ENCODE measurements around the gene PCK2.

The PCK2 gene

GRCh38 chr14:24110523-24110922 is 16.4 kb downstream of the PCK2 start:
- Histone ChIP-seq H3K36me3 (ENCODE audit: control insufficient read depth, insufficient read depth, low read length) (no peaks in the 10 kb centered on the region), H3K4me3 (ENCODE audit: low read length) (no peak overlapping the region), H3K27ac (ENCODE audit: low read depth, low read length) (no peak overlapping the region), H3K9ac (ENCODE audit: low read length) (no peak overlapping the region), H3K4me1 (ENCODE audit: control insufficient read depth, insufficient read depth, low read length) (peaks cover 9% of the 10 kb centered on the region), H3K27me3 (ENCODE audit: control insufficient read depth, insufficient read depth, low read length) (no peaks in the 10 kb centered on the region)

GRCh38 chr14:24113379-24113800 is 19.3 kb downstream of the PCK2 start:
- Histone ChIP-seq H3K4me1 (ENCODE audit: control insufficient read depth, insufficient read depth, low read length) (peaks cover 14% of the 10 kb centered on the region), H3K9ac (ENCODE audit: low read length) (peak overlapping the region; percentile 77), H3K27me3 (ENCODE audit: control insufficient read depth, insufficient read depth, low read length) (no peaks in the 10 kb centered on the region), H3K36me3 (ENCODE audit: control insufficient read depth, insufficient read depth, low read length) (peaks cover 6% of the 10 kb centered on the region), H3K4me3 (ENCODE audit: low read length) (peak overlapping the region; percentile 90), H3K27ac (ENCODE audit: low read depth, low read length) (peak overlapping the region; percentile 96)

- peaks cover 14% of the 10 kb centered on the region for H3K4me1 ChIP-seq (ENCODE audit: control insufficient read depth, insufficient read depth, low read length)
- H3K27me3 ChIP-seq (ENCODE audit: control insufficient read depth, insufficient read depth, low read length): no peaks in the 10 kb centered on the region
- peak overlapping the region; percentile 96 for H3K27ac ChIP-seq (ENCODE audit: low read depth, low read length)
- H3K9ac ChIP-seq (ENCODE audit: low read length): peak overlapping the region; percentile 77
- peaks cover 12% of the 10 kb centered on the region for H3K36me3 ChIP-seq (ENCODE audit: control insufficient read depth, insufficient read depth, low read length)
- peak overlapping the region; percentile 90 for H3K4me3 ChIP-seq (ENCODE audit: low read length)
Measured at GRCh38 chr14:24113801-24114531, 19.9 kb downstream of the PCK2 start.

GRCh38 chr14:24114532-24115421 is 20.7 kb downstream of the PCK2 start, which contains the start of the genes DCAF11 and NRL:
TSS of gene DCAF11 (plus strand) at chr14:24114777. CDS start at chr14:24115595, 818 bp downstream.
TSS of gene NRL (minus strand) at chr14:24114949. CDS start at chr14:24082848, 32,101 bp downstream.
- H3K27me3 ChIP-seq (ENCODE audit: control insufficient read depth, insufficient read depth, low read length): no peaks in the 10 kb centered on the region
- peak within 1 kb of the TSS; percentile 77 for H3K9ac ChIP-seq (ENCODE audit: low read length)
- peak within 1 kb of the TSS; percentile 96 for H3K27ac ChIP-seq (ENCODE audit: low read depth, low read length)
- peaks cover 20% of the 10 kb centered on the region for H3K36me3 ChIP-seq (ENCODE audit: control insufficient read depth, insufficient read depth, low read length)
- H3K4me3 ChIP-seq (ENCODE audit: low read length): peak within 1 kb of the TSS; percentile 95
- H3K4me1 ChIP-seq (ENCODE audit: control insufficient read depth, insufficient read depth, low read length): peaks cover 14% of the 10 kb centered on the region

GRCh38 chr14:24115422-24116127 is 21.5 kb downstream of the PCK2 start:
- Histone ChIP-seq H3K27ac (ENCODE audit: low read depth, low read length) (peak overlapping the region; percentile 96), H3K4me3 (ENCODE audit: low read length) (peak overlapping the region; percentile 95), H3K36me3 (ENCODE audit: control insufficient read depth, insufficient read depth, low read length) (peaks cover 22% of the 10 kb centered on the region)

GRCh38 chr14:24116128-24116814 is 22.2 kb downstream of the PCK2 start:
- H3K27ac ChIP-seq (ENCODE audit: low read depth, low read length): no peak overlapping the region
- peaks cover 22% of the 10 kb centered on the region for H3K36me3 ChIP-seq (ENCODE audit: control insufficient read depth, insufficient read depth, low read length)
- peaks cover 14% of the 10 kb centered on the region for H3K4me1 ChIP-seq (ENCODE audit: control insufficient read depth, insufficient read depth, low read length)
- H3K9ac ChIP-seq (ENCODE audit: low read length): no peak overlapping the region
- H3K4me3 ChIP-seq (ENCODE audit: low read length): peak overlapping the region; percentile 95
- no peaks in the 10 kb centered on the region for H3K27me3 ChIP-seq (ENCODE audit: control insufficient read depth, insufficient read depth, low read length)

More at GRCh38 chr14:24115422-24116127, 21.5 kb downstream of the PCK2 start:
- Histone ChIP-seq H3K27me3 (ENCODE audit: control insufficient read depth, insufficient read depth, low read length) (no peaks in the 10 kb centered on the region), H3K9ac (ENCODE audit: low read length) (peak overlapping the region; percentile 75), H3K4me1 (ENCODE audit: control insufficient read depth, insufficient read depth, low read length) (peaks cover 14% of the 10 kb centered on the region)

GRCh38 chr14:24117179-24117578 is 23.1 kb downstream of the PCK2 start:
- H3K27ac ChIP-seq (ENCODE audit: low read depth, low read length): no peak overlapping the region
- H3K27me3 ChIP-seq (ENCODE audit: control insufficient read depth, insufficient read depth, low read length): no peaks in the 10 kb centered on the region
- no peak overlapping the region for H3K9ac ChIP-seq (ENCODE audit: low read length)
- no peak overlapping the region for H3K4me3 ChIP-seq (ENCODE audit: low read length)
- H3K4me1 ChIP-seq (ENCODE audit: control insufficient read depth, insufficient read depth, low read length): peaks cover 14% of the 10 kb centered on the region
- peaks cover 24% of the 10 kb centered on the region for H3K36me3 ChIP-seq (ENCODE audit: control insufficient read depth, insufficient read depth, low read length)

GRCh38 chr14:24119691-24120090 is 25.6 kb downstream of the PCK2 start:
- Histone ChIP-seq H3K36me3 (ENCODE audit: control insufficient read depth, insufficient read depth, low read length) (peaks cover 33% of the 10 kb centered on the region), H3K27ac (ENCODE audit: low read depth, low read length) (no peak overlapping the region), H3K9ac (ENCODE audit: low read length) (no peak overlapping the region), H3K4me1 (ENCODE audit: control insufficient read depth, insufficient read depth, low read length) (peaks cover 8% of the 10 kb centered on the region), H3K4me3 (ENCODE audit: low read length) (no peak overlapping the region), H3K27me3 (ENCODE audit: control insufficient read depth, insufficient read depth, low read length) (no peaks in the 10 kb centered on the region)

- Histone ChIP-seq H3K27me3 (ENCODE audit: control insufficient read depth, insufficient read depth, low read length) (no peaks in the 10 kb centered on the region), H3K4me3 (ENCODE audit: low read length) (no peak overlapping the region), H3K36me3 (ENCODE audit: control insufficient read depth, insufficient read depth, low read length) (peaks cover 33% of the 10 kb centered on the region), H3K27ac (ENCODE audit: low read depth, low read length) (no peak overlapping the region), H3K9ac (ENCODE audit: low read length) (no peak overlapping the region), H3K4me1 (ENCODE audit: control insufficient read depth, insufficient read depth, low read length) (no peaks in the 10 kb centered on the region)
Measured at GRCh38 chr14:24121210-24121609, 27.1 kb downstream of the PCK2 start.

- peaks cover 33% of the 10 kb centered on the region for H3K36me3 ChIP-seq (ENCODE audit: control insufficient read depth, insufficient read depth, low read length)
Measured at GRCh38 chr14:24122416-24122815, 28.3 kb downstream of the PCK2 start.

GRCh38 chr14:24122898-24123297 is 28.8 kb downstream of the PCK2 start:
- Histone ChIP-seq H3K4me3 (ENCODE audit: low read length) (no peak overlapping the region), H3K27me3 (ENCODE audit: control insufficient read depth, insufficient read depth, low read length) (no peaks in the 10 kb centered on the region), H3K36me3 (ENCODE audit: control insufficient read depth, insufficient read depth, low read length) (peaks cover 32% of the 10 kb centered on the region), H3K9ac (ENCODE audit: low read length) (no peak overlapping the region), H3K27ac (ENCODE audit: low read depth, low read length) (no peak overlapping the region), H3K4me1 (ENCODE audit: control insufficient read depth, insufficient read depth, low read length) (no peaks in the 10 kb centered on the region)

More at GRCh38 chr14:24122416-24122815, 28.3 kb downstream of the PCK2 start:
- H3K27me3 ChIP-seq (ENCODE audit: control insufficient read depth, insufficient read depth, low read length): no peaks in the 10 kb centered on the region
- H3K4me3 ChIP-seq (ENCODE audit: low read length): no peak overlapping the region
- H3K27ac ChIP-seq (ENCODE audit: low read depth, low read length): no peak overlapping the region
- no peak overlapping the region for H3K9ac ChIP-seq (ENCODE audit: low read length)
- no peaks in the 10 kb centered on the region for H3K4me1 ChIP-seq (ENCODE audit: control insufficient read depth, insufficient read depth, low read length)
